Activated T-helper 1 cell treated with anti-CD3 and anti-CD28 coated beads, Interleukin-12 subunit alpha, Interleukin-12 subunit beta, Interleukin-2, Interleukin-4 antibody, amounts not matched to agents 30 ng/mL and 10 ng/mL and 1 ng/mL, durations not matched to agents 14 hours and 24 hours and 36 hours (primary cell): ENCODE measurements around the gene GLO1. TPM values are rescaled to one million over a fixed set of nuclear protein-coding genes. Genes with fewer than 3 reads are reported as not detected.

Experiments
- DNase-seq: peaks from one replicate; pipeline ENCODE4 v3.0.0; 2021; ENCODE audit warnings: low spot score
- H3K27ac Mint-ChIP-seq: one replicate; pipeline ENCODE4 v1.8.0; 2021; ENCODE audit warnings: mild to moderate bottlenecking, mixed read lengths
- H3K27me3 Mint-ChIP-seq: one replicate; pipeline ENCODE4 v1.8.0; 2022; ENCODE audit warnings: mild to moderate bottlenecking, moderate library complexity, mixed read lengths; ENCODE audit not compliant: insufficient read depth
- H3K36me3 Mint-ChIP-seq: one replicate; pipeline ENCODE4 v1.8.0; 2021; ENCODE audit warnings: low read depth, mixed read lengths
- H3K4me1 Mint-ChIP-seq: one replicate; pipeline ENCODE4 v1.8.0; 2021; ENCODE audit warnings: low read depth, mixed read lengths
- H3K4me3 Mint-ChIP-seq: one replicate; pipeline ENCODE4 v1.8.0; 2021; ENCODE audit warnings: mild to moderate bottlenecking, moderate library complexity, mixed read lengths
- H3K9me3 Mint-ChIP-seq: one replicate; pipeline ENCODE4 v1.8.0; 2021; ENCODE audit warnings: mixed read lengths
- intact Hi-C: fragments of 100-400 bp; cut with micrococcal nuclease; formaldehyde crosslinking; loops from one replicate; pipeline ENCODE4 v1.15.1; 2024
- total RNA-seq: library from RNA; stranded (reverse); gene quantifications from 2 replicates; pipeline ENCODE4 v1.2.3, GENCODE V29; 2022

The GLO1 gene
- 109 and 110 TPM in 2 replicates for total RNA-seq

DNA sequence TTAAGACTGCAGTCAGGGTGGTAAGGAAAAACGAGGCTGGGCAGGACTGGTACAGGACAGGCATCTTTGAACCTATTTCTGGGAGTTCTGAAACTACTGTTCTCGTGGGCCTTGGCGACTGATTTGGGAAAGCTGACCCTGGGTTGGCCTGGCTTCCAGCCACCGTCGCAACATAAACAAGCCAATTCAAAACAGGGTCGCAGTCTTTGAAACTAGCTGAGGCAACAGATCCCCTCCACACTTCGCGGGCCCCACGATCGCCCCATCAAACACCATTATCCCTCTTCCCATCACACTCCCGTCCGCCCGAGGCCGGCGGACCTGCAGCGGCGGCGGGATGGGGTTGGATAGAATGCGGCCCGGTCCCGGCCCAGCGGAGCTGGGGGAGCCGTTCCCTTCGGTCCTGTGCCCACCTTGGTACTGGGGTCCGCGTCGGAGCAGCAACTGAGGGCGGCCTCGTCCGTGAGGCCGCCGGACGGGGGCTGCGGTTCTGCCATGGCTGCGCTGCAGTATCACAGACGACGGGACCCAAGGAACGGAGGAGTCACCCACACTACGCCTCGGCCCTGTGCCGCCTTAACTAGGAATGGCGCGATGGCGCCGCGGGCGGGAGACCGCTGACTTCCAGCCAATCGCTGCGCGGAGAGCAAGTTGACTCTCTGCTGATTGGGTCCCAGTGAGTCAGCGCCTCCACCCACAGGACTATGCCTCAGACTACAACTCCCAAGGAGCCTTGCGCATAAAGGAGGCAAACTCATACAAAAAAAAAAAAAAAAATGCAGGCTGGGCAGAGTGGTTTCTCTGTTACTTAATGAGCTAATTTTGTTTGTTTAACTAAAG, at the start of gene GLO1:
Gene GLO1, minus strand, starts transcription at position 588 of the 840 bp plus-strand sequence. Its CDS starts 91 bp downstream, at position 497.
- Mint-ChIP-seq H3K27me3 (peaks cover 7% of the 10 kb centered on the region), H3K27ac (peak within 1 kb of the TSS; percentile 85), H3K36me3 (peaks cover 32% of the 10 kb centered on the region), H3K4me1 (peaks cover 45% of the 10 kb centered on the region), H3K9me3 (peaks cover 11% of the 10 kb centered on the region), H3K4me3 (peak within 1 kb of the TSS; percentile 91)
- intact Hi-C loops: loop anchor here (1.0 to 5.0 kb wide), 5 partner anchors 11 to 130 kb away; no protein-coding TSS in a partner anchor
- DNase-seq: peak; percentile 95

DNA sequence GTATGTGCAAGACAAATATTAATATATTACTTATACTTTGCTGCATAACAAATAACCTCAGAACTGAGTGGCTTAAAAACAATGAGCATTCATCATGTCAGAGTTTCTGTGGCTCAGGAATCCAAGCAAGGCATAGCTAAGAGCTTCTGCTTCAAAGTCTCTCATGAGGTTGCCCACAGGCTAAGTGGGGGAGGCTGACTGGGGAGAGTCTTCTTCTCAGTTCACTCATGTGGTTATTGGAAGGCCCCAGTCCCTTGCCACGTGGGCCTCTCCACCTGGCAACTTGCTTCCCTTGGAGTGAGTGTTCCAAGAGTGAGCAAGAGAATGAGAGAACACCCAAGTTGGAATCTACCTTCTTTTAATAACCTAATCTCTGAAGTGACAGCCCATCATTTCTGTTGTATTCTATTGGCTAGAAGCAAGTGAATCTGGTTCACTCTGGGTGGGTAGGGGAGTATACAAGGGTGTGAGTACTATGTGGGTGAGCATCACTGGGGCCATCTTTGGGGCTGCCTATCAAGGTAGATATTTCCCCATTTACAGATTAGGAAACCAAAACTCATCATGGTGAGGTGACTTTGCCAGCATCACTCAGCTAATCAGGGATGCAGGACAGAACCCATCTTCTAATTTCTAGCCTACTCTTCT, 48.1 kb upstream of the GLO1 start:
- no peak for DNase-seq
- Mint-ChIP-seq H3K27ac (no peak overlapping the region), H3K4me1 (peaks cover 8% of the 10 kb centered on the region), H3K36me3 (no peaks in the 10 kb centered on the region), H3K9me3 (no peaks in the 10 kb centered on the region), H3K27me3 (peaks cover 2% of the 10 kb centered on the region), H3K4me3 (no peak overlapping the region)
- intact Hi-C loops: no loop called here

DNA sequence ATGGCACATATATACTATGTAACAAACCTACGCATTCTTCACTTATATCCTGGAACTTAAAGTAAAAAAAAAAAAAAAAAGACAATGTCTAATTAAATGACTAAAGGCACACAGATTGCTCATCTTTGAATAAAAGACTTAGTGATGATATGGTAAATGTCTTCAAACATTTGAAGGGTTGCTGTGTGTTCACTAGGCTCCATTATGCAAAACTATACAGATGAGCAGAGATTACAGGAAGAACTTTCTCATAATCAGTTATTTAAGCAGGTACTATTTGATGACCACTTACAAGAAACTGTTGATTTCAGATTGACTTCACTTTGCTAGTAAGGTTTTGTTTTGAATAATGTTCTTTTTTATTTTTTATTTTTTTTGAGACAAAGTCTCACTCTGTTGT, 46.5 kb upstream of the GLO1 start:
- H3K27me3 Mint-ChIP-seq: peaks cover 5% of the 10 kb centered on the region

DNA sequence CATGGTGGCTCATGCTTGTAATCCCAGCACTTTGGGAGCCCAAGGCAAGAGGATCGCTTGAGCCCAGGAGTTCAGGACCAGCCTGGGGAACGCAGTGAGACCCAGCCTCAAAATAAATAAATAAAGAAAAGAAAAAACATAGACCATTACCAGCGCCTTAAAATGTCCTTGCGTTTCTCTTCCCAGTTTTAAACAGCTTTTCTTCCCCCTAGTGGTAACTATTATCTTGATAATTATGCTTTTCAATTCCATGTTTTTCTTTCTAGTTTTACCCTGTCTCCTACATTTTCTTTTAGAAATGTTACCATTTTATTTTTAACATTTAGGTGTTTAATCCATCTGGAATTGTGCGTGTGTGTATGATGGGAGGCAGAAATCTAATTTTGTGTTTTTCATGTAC, 36.6 kb upstream of the GLO1 start:
- no peak for DNase-seq
- H3K4me3 Mint-ChIP-seq: no peak overlapping the region
- H3K36me3 Mint-ChIP-seq: no peaks in the 10 kb centered on the region
- no peak overlapping the region for H3K27ac Mint-ChIP-seq
- H3K27me3 Mint-ChIP-seq: peaks cover 45% of the 10 kb centered on the region
- no peaks in the 10 kb centered on the region for H3K4me1 Mint-ChIP-seq
- intact Hi-C loops: no loop called here
- H3K9me3 Mint-ChIP-seq: no peaks in the 10 kb centered on the region

More for the DNA sequence above, 46.5 kb upstream of the GLO1 start:
- DNase-seq: no peak
- Mint-ChIP-seq H3K27ac (no peak overlapping the region), H3K9me3 (no peaks in the 10 kb centered on the region), H3K4me1 (peaks cover 5% of the 10 kb centered on the region), H3K4me3 (no peak overlapping the region), H3K36me3 (no peaks in the 10 kb centered on the region)
- intact Hi-C loops: no loop called here

DNA sequence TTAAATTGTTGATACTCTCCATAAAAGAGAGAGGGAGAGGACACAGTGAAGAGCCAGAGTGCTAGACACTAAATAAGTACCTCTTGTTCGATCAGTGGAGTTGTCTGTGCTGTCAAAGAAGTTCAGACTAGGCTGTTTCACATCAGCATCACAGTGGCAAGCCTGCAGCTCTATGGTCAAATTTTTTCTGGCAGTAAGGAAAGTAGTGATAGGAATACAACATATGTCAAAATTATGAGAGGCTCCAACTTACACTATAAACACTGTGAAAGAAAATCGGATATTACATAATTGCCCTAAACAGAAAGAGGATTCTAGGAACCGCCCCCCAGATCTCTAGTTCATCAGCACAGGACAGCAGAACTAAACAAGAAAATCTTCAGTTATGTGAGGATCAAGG, 35.3 kb upstream of the GLO1 start:
- H3K27ac Mint-ChIP-seq: no peak overlapping the region
- no peak overlapping the region for H3K4me3 Mint-ChIP-seq
- peaks cover 39% of the 10 kb centered on the region for H3K27me3 Mint-ChIP-seq
- no peaks in the 10 kb centered on the region for H3K36me3 Mint-ChIP-seq
- H3K9me3 Mint-ChIP-seq: no peaks in the 10 kb centered on the region
- no peaks in the 10 kb centered on the region for H3K4me1 Mint-ChIP-seq
- DNase-seq: no peak
- intact Hi-C loops: no loop called here

DNA sequence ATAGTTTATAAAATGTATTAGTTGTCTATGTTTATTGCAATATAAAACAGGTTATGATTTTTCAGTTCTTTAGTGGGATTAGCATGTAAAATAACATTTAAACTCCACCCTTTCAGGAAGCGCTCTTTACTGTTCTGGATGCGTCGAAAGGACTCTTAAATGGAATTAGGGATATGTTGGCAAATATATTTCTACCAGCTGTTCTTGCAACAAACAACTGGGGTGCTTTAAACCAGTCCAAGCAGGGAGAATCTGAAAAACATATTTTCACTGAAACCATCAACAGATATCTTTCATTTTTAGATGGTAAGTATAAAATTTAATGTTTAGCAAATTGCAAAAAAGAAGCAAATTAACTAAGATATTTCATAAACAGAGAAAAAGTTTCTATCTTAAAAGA, 34.0 kb upstream of the GLO1 start:
- Mint-ChIP-seq H3K4me3 (no peak overlapping the region), H3K9me3 (no peaks in the 10 kb centered on the region), H3K27ac (no peak overlapping the region), H3K27me3 (peaks cover 38% of the 10 kb centered on the region), H3K36me3 (no peaks in the 10 kb centered on the region), H3K4me1 (no peaks in the 10 kb centered on the region)
- no peak for DNase-seq
- intact Hi-C loops: no loop called here

DNA sequence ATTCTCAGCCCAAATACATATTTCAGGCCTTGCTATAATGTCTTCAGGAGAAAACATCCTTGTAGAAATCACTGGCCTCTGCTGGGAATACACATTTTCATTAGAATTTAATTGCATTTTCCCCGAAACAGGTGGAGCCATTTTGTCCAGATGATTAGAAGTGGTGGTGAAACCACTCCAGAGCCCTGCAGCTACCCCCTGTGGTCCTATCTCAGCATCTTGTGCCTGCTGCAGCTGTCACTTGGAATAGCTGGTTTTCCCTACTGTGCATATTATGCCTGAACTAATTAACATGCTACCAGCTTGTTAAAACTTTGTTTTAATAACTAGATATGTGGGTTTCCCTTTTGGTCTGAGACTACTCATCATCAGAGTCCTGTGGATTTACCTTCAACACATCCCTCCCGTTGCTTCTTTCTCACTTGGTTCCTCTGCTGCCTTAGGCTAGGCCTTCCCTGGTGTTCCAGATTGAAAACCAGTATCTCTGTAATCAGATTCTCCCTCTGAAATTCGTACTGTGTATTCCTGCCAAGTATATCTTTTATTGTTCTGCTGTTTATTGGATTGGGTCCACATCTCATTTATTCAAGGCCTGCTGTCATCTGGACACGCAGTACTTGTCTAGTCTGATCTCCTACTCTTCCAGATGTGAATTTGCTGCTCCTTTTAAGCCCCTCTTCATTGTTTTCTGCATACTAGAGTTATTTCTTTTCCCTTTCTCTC, 27.4 kb upstream of the GLO1 start:
- no peak for DNase-seq
- H3K27ac Mint-ChIP-seq: no peak overlapping the region
- peaks cover 5% of the 10 kb centered on the region for H3K27me3 Mint-ChIP-seq
- H3K4me1 Mint-ChIP-seq: peaks cover 19% of the 10 kb centered on the region
- H3K9me3 Mint-ChIP-seq: no peaks in the 10 kb centered on the region
- H3K4me3 Mint-ChIP-seq: no peak overlapping the region
- peaks cover 2% of the 10 kb centered on the region for H3K36me3 Mint-ChIP-seq
- intact Hi-C loops: no loop called here

DNA sequence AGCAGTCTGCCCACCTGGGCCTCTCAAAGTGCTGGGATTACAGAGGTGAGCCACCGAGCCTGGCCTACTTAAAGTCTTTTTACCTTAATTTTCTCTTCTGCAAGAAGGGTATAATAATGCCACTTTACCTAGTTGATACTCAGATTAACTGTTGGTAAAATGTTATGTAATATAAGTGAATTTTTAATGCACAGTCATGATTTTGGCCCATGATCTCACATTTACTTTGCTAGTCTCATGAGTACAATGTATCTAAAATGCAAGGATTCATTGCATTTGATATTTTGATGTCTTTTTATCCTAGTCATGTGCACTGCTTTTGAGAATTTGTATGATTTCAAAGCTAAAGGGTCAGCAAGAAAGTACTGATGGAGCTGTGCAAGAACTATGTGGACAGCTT, 25.3 kb upstream of the GLO1 start:
- H3K36me3 Mint-ChIP-seq: peaks cover 2% of the 10 kb centered on the region
- no peak overlapping the region for H3K4me3 Mint-ChIP-seq
- intact Hi-C loops: no loop called here
- DNase-seq: no peak
- H3K9me3 Mint-ChIP-seq: no peaks in the 10 kb centered on the region
- H3K27ac Mint-ChIP-seq: no peak overlapping the region
- H3K4me1 Mint-ChIP-seq: peaks cover 22% of the 10 kb centered on the region
- H3K27me3 Mint-ChIP-seq: peaks cover under 1% of the 10 kb centered on the region

DNA sequence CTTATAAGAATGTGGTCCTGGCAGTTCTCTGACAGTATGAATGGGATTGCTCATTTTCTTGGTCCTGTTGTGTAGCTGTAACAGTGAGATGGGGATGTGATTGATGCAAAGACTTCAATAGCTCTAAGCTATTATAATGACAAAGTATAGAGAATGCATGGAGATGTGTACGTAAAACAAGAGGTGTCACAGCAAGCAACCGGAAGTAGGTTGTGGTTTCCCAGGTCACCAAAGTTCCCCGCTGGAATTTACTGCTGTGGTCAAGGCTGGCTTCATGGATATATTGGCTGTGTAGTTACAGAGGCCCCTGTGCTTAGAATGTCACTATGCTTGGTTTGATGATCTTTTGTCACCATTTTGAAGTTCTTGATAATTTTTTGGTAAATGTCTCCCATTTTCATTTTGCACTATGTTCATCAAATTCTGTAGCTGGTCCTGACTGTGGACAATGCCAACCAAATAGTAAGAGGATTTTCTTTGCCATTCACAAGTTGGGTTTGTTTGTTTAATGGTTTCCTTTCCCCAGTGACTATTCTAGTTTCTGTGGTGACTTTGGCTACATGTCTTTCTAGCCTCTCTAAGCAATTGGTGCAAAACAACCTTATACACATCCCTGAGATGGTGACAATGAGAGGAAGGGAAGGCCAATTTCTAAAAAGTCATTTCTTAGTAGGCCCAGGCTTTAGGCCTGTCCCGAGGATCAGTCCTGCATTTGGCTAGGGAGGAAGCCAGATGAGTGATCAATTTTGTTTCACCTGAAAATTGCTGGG, 22.7 kb upstream of the GLO1 start:
- peak overlapping the region; percentile 50 for H3K27ac Mint-ChIP-seq

DNA sequence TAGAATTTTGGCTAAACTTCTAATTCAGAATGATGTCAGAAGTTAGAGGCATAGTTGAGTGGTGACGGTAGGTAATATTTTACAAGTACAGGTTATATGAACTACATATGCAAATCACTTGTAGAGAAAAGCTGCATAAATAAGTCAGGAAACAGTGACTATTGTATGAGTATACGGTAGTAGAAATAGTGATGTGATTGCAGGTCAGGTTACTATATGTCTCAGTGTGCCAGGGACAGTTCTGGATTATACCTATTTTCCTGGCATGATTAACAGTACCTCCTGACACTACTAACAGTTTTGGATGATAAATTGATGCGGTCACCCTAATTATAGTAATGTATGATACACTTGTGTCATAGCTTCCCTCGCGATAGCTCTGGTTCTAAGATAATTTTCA, 21.4 kb upstream of the GLO1 start:
- Mint-ChIP-seq H3K27me3 (peaks cover 17% of the 10 kb centered on the region), H3K4me1 (peaks cover 29% of the 10 kb centered on the region), H3K4me3 (no peak overlapping the region), H3K36me3 (peaks cover 2% of the 10 kb centered on the region), H3K9me3 (peaks cover 3% of the 10 kb centered on the region), H3K27ac (no peak overlapping the region)
- DNase-seq: no peak
- intact Hi-C loops: no loop called here

More for the DNA sequence above, 22.7 kb upstream of the GLO1 start:
- H3K27me3 Mint-ChIP-seq: peaks cover 7% of the 10 kb centered on the region
- peak overlapping the region; percentile 34 for H3K4me3 Mint-ChIP-seq
- DNase-seq: no peak
- peaks cover 1% of the 10 kb centered on the region for H3K9me3 Mint-ChIP-seq
- intact Hi-C loops: loop anchor here (1.0 kb wide), 2 partner anchors 11 to 23 kb away; no protein-coding TSS in a partner anchor
- H3K4me1 Mint-ChIP-seq: peaks cover 24% of the 10 kb centered on the region
- H3K36me3 Mint-ChIP-seq: peaks cover 2% of the 10 kb centered on the region

DNA sequence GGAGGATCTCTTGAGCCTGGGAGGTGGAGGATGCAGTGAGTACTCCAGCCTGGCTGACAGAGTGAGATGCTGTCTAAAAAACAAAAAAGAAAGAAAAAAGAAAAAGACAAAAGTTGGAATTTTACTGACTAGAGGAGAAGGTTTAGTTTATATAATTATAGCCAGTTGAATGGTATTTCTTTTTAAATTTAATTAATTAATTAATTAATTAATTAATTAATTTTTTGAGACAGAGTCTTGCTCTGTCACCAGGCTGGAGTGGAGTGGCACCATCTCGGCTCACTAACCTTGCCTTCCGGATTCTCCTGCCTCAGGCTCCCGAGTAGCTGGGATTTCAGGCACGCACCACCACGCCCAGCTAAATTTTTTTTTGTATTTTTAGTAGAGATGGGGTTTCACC, 20.8 kb upstream of the GLO1 start:
- intact Hi-C loops: no loop called here
- peaks cover 29% of the 10 kb centered on the region for H3K4me1 Mint-ChIP-seq
- no peak overlapping the region for H3K27ac Mint-ChIP-seq
- H3K9me3 Mint-ChIP-seq: peaks cover 3% of the 10 kb centered on the region
- H3K27me3 Mint-ChIP-seq: peaks cover 20% of the 10 kb centered on the region
- H3K4me3 Mint-ChIP-seq: no peak overlapping the region
- H3K36me3 Mint-ChIP-seq: peaks cover 2% of the 10 kb centered on the region
- no peak for DNase-seq

DNA sequence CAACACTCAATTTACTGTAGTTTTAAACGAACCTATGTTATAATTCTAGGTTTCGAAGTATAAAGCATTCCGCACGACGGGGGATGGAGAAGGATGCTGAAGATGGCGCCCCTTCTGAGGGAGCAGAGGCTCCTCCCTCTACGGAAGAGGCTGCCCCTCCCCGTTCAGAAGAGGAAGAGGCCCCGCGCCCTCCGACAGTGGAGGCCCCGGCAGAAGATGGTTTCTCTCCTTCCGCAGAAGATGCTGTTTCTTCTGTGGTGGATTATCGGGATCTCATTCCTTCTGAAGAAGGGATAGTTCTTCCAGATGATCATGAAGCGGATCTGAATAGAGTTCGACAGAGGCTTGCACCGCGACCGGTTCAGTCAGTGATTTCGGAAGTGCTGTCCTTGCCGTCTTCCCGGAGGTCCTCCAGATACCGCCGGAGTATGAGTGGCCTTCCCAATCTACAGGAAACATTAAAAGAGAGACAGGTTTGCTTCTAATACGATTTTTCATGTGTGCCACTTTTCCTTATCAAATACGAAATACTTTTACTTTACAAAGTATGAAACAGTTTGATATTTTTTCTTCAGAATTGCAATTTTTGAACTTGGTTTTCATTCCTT, 19.9 kb upstream of the GLO1 start:
- Mint-ChIP-seq H3K9me3 (peaks cover 3% of the 10 kb centered on the region), H3K4me1 (peaks cover 29% of the 10 kb centered on the region), H3K36me3 (peaks cover 2% of the 10 kb centered on the region), H3K4me3 (no peak overlapping the region), H3K27me3 (peaks cover 21% of the 10 kb centered on the region), H3K27ac (no peak overlapping the region)
- DNase-seq: no peak
- intact Hi-C loops: no loop called here
